Measurements from ENCODE around the gene PCDHGA3.

- TF ChIP-seq CTCF (IDR thresholded peaks at IDR 0.05; ENCODE audit: poor library complexity, severe bottlenecking) (no peak), RAD21 (conservative IDR thresholded peaks at IDR 0.05) (no peak), EZH2 (IDR thresholded peaks at IDR 0.05; ENCODE audit: borderline replicate concordance, insufficient read depth, low read length, poor library complexity, severe bottlenecking) (no peak), SMC3 (conservative IDR thresholded peaks at IDR 0.05; ENCODE audit: poor library complexity) (no peak), TAF1 (IDR thresholded peaks at IDR 0.05; ENCODE audit: low read depth) (no peak), MXI1 (conservative IDR thresholded peaks at IDR 0.05; ENCODE audit: poor library complexity, severe bottlenecking) (no peak)
Observed at GRCh38 chr5:141393267-141393666, 49.6 kb downstream of the PCDHGA3 start.
